Thoracic aorta (tissue), 2 donors: ENCODE measurements around the gene CSPG4. TPM values are rescaled to one million over a fixed set of nuclear protein-coding genes. Genes with fewer than 3 reads are reported as not detected.
A peak's percentile ranks its signal among the peaks of the same experiment; 100 is the strongest.

ENCODE experiments used
- ATAC-seq: fragments of 150-250 bp; one replicate; pipeline ENCODE4 v1.8.0; 2017; ENCODE audit warnings: low read depth; ENCODE audit not compliant: insufficient number of reproducible peaks, low FRiP score
- DNase-seq: peaks from one replicate; pipeline ENCODE4 v3.0.0-alpha.2; 2020; ENCODE audit warnings: low spot score
- H3K27ac ChIP-seq, 2 donors: fragments of 200-600 bp; sonication (generic); 1 replicate in 1 of 2; 2 replicates in 1 of 2; pipeline ENCODE4 v1.5.1; 2016; ENCODE audit warnings: mild to moderate bottlenecking in 2 of 2, moderate library complexity in 2 of 2
- H3K27me3 ChIP-seq: fragments of 200-600 bp; sonication (generic); replicated peaks from 2 replicates; pipeline ENCODE4 v1.6.0; 2016; ENCODE audit warnings: mild to moderate bottlenecking; ENCODE audit not compliant: insufficient read depth
- H3K36me3 ChIP-seq: fragments of 200-600 bp; sonication (generic); one replicate; pipeline ENCODE4 v1.5.1; 2016
- H3K4me1 ChIP-seq, 2 donors: fragments of 200-600 bp; sonication (generic); 1 replicate in 1 of 2; 2 replicates in 1 of 2; pipeline versions ENCODE4 v1.5.1 to v1.6.0; 2016; ENCODE audit warnings: low read depth in 2 of 2, mild to moderate bottlenecking in 1 of 2; ENCODE audit not compliant: control insufficient read depth in 1 of 2
- H3K4me3 ChIP-seq: fragments of 200-600 bp; sonication (generic); 2 replicates; pipeline ENCODE4 v1.5.1; 2016; ENCODE audit warnings: mild to moderate bottlenecking
- H3K9me3 ChIP-seq: fragments of 200-600 bp; sonication (generic); 2 replicates; pipeline ENCODE4 v1.5.1; 2016
- CTCF ChIP-seq: fragments of 200-600 bp; sonication (generic); IDR thresholded peaks from one replicate; pipeline ENCODE4 v1.5.1; 2019; ENCODE audit warnings: antibody characterized with exemption
- total RNA-seq, 2 donors: library from RNA; depleted of rRNA; stranded (reverse); fragments of >200 nt; gene quantifications; one replicate each; pipeline versions ENCODE4 v1.1.0 to v1.2.3, GENCODE V29; 2016

Gene CSPG4
- total RNA-seq, 2 donors from 2014 or later, result 252 to 263 TPM

DNA sequence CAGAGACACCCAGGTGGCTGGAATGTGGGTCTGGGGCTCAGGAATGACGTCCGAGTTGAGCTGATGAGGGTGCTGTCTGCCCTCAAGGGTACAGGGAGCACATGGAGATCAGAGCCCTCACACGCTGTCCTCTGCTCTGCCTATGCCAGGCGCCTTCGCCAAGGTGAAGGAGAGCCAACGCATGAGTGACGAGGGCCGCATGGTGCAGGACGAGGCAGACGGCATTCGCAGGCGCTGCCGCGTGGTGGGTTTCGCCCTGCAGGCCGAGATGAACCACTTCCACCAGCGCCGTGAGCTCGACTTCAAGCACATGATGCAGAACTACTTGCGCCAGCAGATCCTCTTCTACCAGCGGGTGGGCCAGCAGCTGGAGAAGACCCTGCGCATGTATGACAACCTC is 55.8 kb downstream of the CSPG4 start:
- no peaks in the 10 kb centered on the region for H3K27me3 ChIP-seq
- no peak for ATAC-seq
- no peaks in the 10 kb centered on the region for H3K9me3 ChIP-seq
- peaks cover 21% of the 10 kb centered on the region for H3K36me3 ChIP-seq
- DNase-seq, result no peak
- H3K4me1 ChIP-seq, result peaks cover 59 to 85% of the 10 kb centered on the region in 2 donors
- TF ChIP-seq CTCF, result no peak
- H3K27ac ChIP-seq, result peak overlapping the region; percentile 9 to 53
- H3K4me3 ChIP-seq, result no peak overlapping the region

DNA sequence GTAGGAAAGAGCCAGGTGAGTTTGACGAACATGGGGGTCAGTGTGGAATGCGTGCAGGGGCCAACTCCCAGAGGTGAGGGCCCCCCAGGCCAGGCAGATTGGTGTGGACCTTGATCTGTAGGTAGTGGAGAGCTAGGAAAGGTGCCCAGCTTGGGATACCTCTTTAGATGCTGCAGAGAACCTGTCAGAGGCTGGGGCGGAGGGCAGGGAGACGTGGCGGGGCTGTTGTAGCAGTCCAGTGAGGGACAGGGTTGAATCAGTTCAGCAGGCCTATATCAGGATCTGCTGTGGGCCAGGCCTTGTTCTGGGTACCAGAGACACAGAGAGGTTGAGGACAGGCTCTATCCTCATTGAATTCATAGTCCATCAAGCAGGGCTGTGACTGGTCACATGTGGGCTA is 56.3 kb downstream of the CSPG4 start:
- ATAC-seq, result no peak
- H3K4me3 ChIP-seq, result no peak overlapping the region
- H3K4me1 ChIP-seq, result peaks cover 57 to 85% of the 10 kb centered on the region in 2 donors
- H3K36me3 ChIP-seq, result peaks cover 21% of the 10 kb centered on the region
- H3K9me3 ChIP-seq, result no peaks in the 10 kb centered on the region
- DNase-seq, result no peak
- H3K27me3 ChIP-seq, result no peaks in the 10 kb centered on the region
- no peak for TF ChIP-seq CTCF
- H3K27ac ChIP-seq, result peak overlapping the region; percentile 21 to 53

DNA sequence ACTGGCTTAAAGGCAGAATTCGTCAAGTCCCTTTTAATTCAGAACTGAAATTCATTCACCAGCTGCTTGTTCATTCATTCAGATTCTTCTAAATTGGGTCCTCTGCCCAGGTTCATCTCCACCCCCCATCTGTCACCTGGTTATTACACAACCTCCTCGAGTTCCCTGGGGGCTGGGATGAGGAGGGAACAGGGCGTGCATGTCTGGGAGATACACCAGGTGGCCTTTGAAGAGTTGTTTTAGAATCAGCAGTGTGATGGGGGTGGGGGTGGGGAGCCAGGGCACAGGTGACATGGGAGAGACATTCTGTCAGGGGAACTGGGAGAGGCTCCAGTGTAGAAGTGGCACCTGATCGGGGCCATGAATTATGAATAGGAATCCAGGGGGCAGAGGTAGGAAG is 56.7 kb downstream of the CSPG4 start:
- no peaks in the 10 kb centered on the region for H3K27me3 ChIP-seq
- TF ChIP-seq CTCF, result no peak
- H3K27ac ChIP-seq, result peak overlapping the region; percentile 21 to 53
- DNase-seq, result no peak
- peaks cover 21% of the 10 kb centered on the region for H3K36me3 ChIP-seq
- H3K4me3 ChIP-seq, result no peak overlapping the region
- ATAC-seq, result no peak
- no peaks in the 10 kb centered on the region for H3K9me3 ChIP-seq
- H3K4me1 ChIP-seq, result peaks cover 57 to 86% of the 10 kb centered on the region in 2 donors

GRCh38 chr15:75654201-75654907 is 58.3 kb downstream of the CSPG4 start:
- TF ChIP-seq CTCF, result no peak
- ATAC-seq (no peak), DNase-seq (no peak)
- Histone ChIP-seq H3K36me3 (peaks cover 19% of the 10 kb centered on the region), H3K9me3 (no peaks in the 10 kb centered on the region), H3K27ac (peak overlapping the region; percentile 31 to 44), H3K27me3 (no peaks in the 10 kb centered on the region), H3K4me1 (peaks cover 45 to 86% of the 10 kb centered on the region in 2 donors), H3K4me3 (peak overlapping the region; percentile 20)

- Histone ChIP-seq H3K4me3 (peak overlapping the region; percentile 79), H3K36me3 (peaks cover 19% of the 10 kb centered on the region), H3K27ac (peak overlapping the region; percentile 64 to 92), H3K27me3 (no peaks in the 10 kb centered on the region), H3K4me1 (peaks cover 40 to 83% of the 10 kb centered on the region in 2 donors), H3K9me3 (no peaks in the 10 kb centered on the region)
- ATAC-seq (no peak), DNase-seq (no peak)
- no peak for TF ChIP-seq CTCF
Measured at GRCh38 chr15:75653347-75653913, 59.2 kb downstream of the CSPG4 start.
